GM19043 (cell line): ENCODE data around the gene C22orf15.
"Not testable (repeated sequence)": the region's sequence is repeated elsewhere in the genome, so short reads cannot be mapped to it uniquely, and the experiment has no call there.

ENCODE experiments used
- ATAC-seq: cut with Tn5 transposase; IDR thresholded peaks from one replicate; pipeline ENCODE4 v1.9.1; 2021; ENCODE audit warnings: low read depth; ENCODE audit not compliant: unreplicated experiment

The C22orf15 gene

GRCh38 chr22:23762842-23763578 lies at the start of gene C22orf15:
TSS of gene C22orf15 (plus strand) at chr22:23762990. CDS start at chr22:23763307, 317 bp downstream.
- ATAC-seq = no peak

GRCh38 chr22:23713696-23714595 lies 48.8 kb upstream of the C22orf15 start:
- no peak for ATAC-seq

- no peak for ATAC-seq
Measured at GRCh38 chr22:23714596-23715578, 47.9 kb upstream of the C22orf15 start.

GRCh38 chr22:23715806-23716375 lies 46.9 kb upstream of the C22orf15 start:
- no peak for ATAC-seq

GRCh38 chr22:23716811-23717801 lies 45.7 kb upstream of the C22orf15 start:
- ATAC-seq = no peak

GRCh38 chr22:23718371-23719165 lies 44.2 kb upstream of the C22orf15 start:
- ATAC-seq = no peak

- no peak for ATAC-seq
Measured at GRCh38 chr22:23720855-23721254, 41.9 kb upstream of the C22orf15 start.

GRCh38 chr22:23722160-23722559 lies 40.6 kb upstream of the C22orf15 start:
- ATAC-seq = no peak

GRCh38 chr22:23722724-23723123 lies 40.1 kb upstream of the C22orf15 start:
- ATAC-seq = no peak

GRCh38 chr22:23728108-23728507 lies 34.7 kb upstream of the C22orf15 start:
- ATAC-seq = not testable (repeated sequence)

GRCh38 chr22:23737696-23738095 lies 25.1 kb upstream of the C22orf15 start:
- ATAC-seq = no peak

- no peak for ATAC-seq
Measured at GRCh38 chr22:23742505-23743264, 20.1 kb upstream of the C22orf15 start.

- ATAC-seq = no peak
Measured at GRCh38 chr22:23743303-23743705, 19.5 kb upstream of the C22orf15 start.

- ATAC-seq = no peak
Measured at GRCh38 chr22:23744001-23744400, 18.8 kb upstream of the C22orf15 start.

GRCh38 chr22:23744485-23744884 lies 18.3 kb upstream of the C22orf15 start:
- no peak for ATAC-seq

- no peak for ATAC-seq
Measured at GRCh38 chr22:23745791-23746190, 17.0 kb upstream of the C22orf15 start.

GRCh38 chr22:23749841-23750301 lies 12.9 kb upstream of the C22orf15 start:
- no peak for ATAC-seq
